Liver (tissue), 9 donors: ENCODE results near the gene GOSR2. TPM values are rescaled to one million over a fixed set of nuclear protein-coding genes. Genes with fewer than 3 reads are reported as not detected.

Source experiments
- DNase-seq: peaks from one replicate; pipeline ENCODE4 v3.0.0-alpha.2; 2017; ENCODE audit warnings: low spot score
- H3K27ac ChIP-seq, 2 donors: one replicate each; pipeline ENCODE4 v1.7.0; 2013; ENCODE audit warnings: inconsistent platforms in 2 of 2, low read length in 2 of 2, control low read depth in 1 of 2, low read depth in 1 of 2, mild to moderate bottlenecking in 1 of 2
- H3K27me3 ChIP-seq, 4 donors: one replicate each; pipeline versions ENCODE4 v1.6.1 to v1.7.0; 2013; ENCODE audit warnings: low read length in 3 of 4, inconsistent platforms in 1 of 4, mild to moderate bottlenecking in 1 of 4, moderate library complexity in 1 of 4; ENCODE audit not compliant: control insufficient read depth in 4 of 4, insufficient read depth in 4 of 4
- H3K36me3 ChIP-seq, 4 donors: one replicate each; pipeline versions ENCODE4 v1.6.1 to v1.7.0; 2013; ENCODE audit warnings: low read length in 3 of 4, mild to moderate bottlenecking in 3 of 4, low read depth in 1 of 4, moderate library complexity in 1 of 4; ENCODE audit not compliant: control insufficient read depth in 4 of 4, insufficient read depth in 3 of 4
- H3K4me1 ChIP-seq, 4 donors: one replicate each; pipeline versions ENCODE4 v1.6.1 to v1.7.0; 2013; ENCODE audit warnings: low read length in 3 of 4, mild to moderate bottlenecking in 3 of 4, moderate library complexity in 1 of 4; ENCODE audit not compliant: control insufficient read depth in 4 of 4, insufficient read depth in 4 of 4
- H3K4me3 ChIP-seq, 3 donors: one replicate each; pipeline versions ENCODE4 v1.6.1 to v1.7.0; 2013; ENCODE audit warnings: low read length in 3 of 3, control low read depth in 1 of 3, low read depth in 1 of 3, mild to moderate bottlenecking in 1 of 3
- H3K9ac ChIP-seq, 2 donors: one replicate each; pipeline ENCODE4 v1.7.0; 2013; ENCODE audit warnings: low read length in 2 of 2, mild to moderate bottlenecking in 2 of 2, moderate library complexity in 2 of 2, control low read depth in 1 of 2, low read depth in 1 of 2
- H3K9me3 ChIP-seq, 4 donors: one replicate each; pipeline versions ENCODE4 v1.6.1 to v1.7.0; 2013; ENCODE audit warnings: low read length in 3 of 4; ENCODE audit not compliant: control insufficient read depth in 4 of 4
- EGR1 ChIP-seq, 2 donors: IDR thresholded peaks; 2 replicates each; pipeline ENCODE4 v1.6.1; 2016 to 2018; ENCODE audit warnings: antibody characterized with exemption in 2 of 2, low read depth in 2 of 2
- FOXA1 ChIP-seq: IDR thresholded peaks from 2 replicates; pipeline ENCODE4 v1.6.1; 2016; ENCODE audit warnings: antibody characterized with exemption
- FOXA2 ChIP-seq: IDR thresholded peaks from 2 replicates; pipeline ENCODE4 v1.6.1; 2016; ENCODE audit warnings: antibody characterized with exemption
- GABPA ChIP-seq, 2 donors: IDR thresholded peaks in 1 of 2; conservative IDR thresholded peaks in 1 of 2; 2 replicates each; pipeline ENCODE4 v1.6.1; 2016; ENCODE audit warnings: antibody characterized with exemption in 2 of 2, mild to moderate bottlenecking in 1 of 2, moderate library complexity in 1 of 2
- HNF4A ChIP-seq, 2 donors: conservative IDR thresholded peaks; 2 replicates each; pipeline ENCODE4 v1.6.1; 2016; ENCODE audit warnings: antibody characterized with exemption in 2 of 2, mild to moderate bottlenecking in 2 of 2
- HNF4G ChIP-seq: IDR thresholded peaks from 2 replicates; pipeline ENCODE4 v1.6.1; 2016; ENCODE audit warnings: antibody characterized with exemption
- NR2F2 ChIP-seq: IDR thresholded peaks from 2 replicates; pipeline ENCODE4 v1.6.1; 2016; ENCODE audit warnings: antibody characterized with exemption
- RAD21 ChIP-seq, 2 donors: IDR thresholded peaks; 2 replicates each; pipeline ENCODE4 v1.6.1; 2016; ENCODE audit warnings: antibody characterized with exemption in 2 of 2, mild to moderate bottlenecking in 2 of 2
- RXRA ChIP-seq, 2 donors: IDR thresholded peaks; 2 replicates each; pipeline ENCODE4 v1.6.1; 2017 to 2018; ENCODE audit warnings: antibody characterized with exemption in 2 of 2, mild to moderate bottlenecking in 1 of 2
- SP1 ChIP-seq: IDR thresholded peaks from 2 replicates; pipeline ENCODE4 v1.6.1; 2018; ENCODE audit warnings: antibody characterized with exemption, mild to moderate bottlenecking
- TAF1 ChIP-seq: conservative IDR thresholded peaks from 2 replicates; pipeline ENCODE4 v1.6.1; 2016; ENCODE audit warnings: antibody characterized with exemption, mild to moderate bottlenecking
- YY1 ChIP-seq: IDR thresholded peaks from 2 replicates; pipeline ENCODE4 v1.6.1; 2016; ENCODE audit warnings: antibody characterized with exemption, mild to moderate bottlenecking
- WGBS: extraction: QIAGEN DNeasy Blood & Tissue Kit; methylation state at CpG from one replicate; pipeline ENCODE4 v1.1.7; 2013; 5-methylcytosine and 5-hydroxymethylcytosine counted together
- polyA plus RNA-seq, 2 donors: library from polyadenylated mRNA; stranded (reverse) in 1 of 2; unstranded in 1 of 2; fragments of 200-250 nt in 1 of 2; fragments of >200 nt in 1 of 2; fragmentation: Nextera tagmentation in 1 of 2; extraction: Ambion mirVana in 1 of 2; gene quantifications; one replicate each; pipeline versions ENCODE4 v1.2.1 to v1.2.3, GENCODE V29; 2013 to 2015
- total RNA-seq, 2 donors: library from RNA; depleted of rRNA; stranded (reverse); fragments of >200 nt; gene quantifications; one replicate each; pipeline ENCODE4 v1.2.3, GENCODE V29; 2014
- TF ChIP-seq, protein P1 (sequence below): IDR thresholded peaks from 2 replicates; pipeline ENCODE4 v1.6.1; 2016; ENCODE audit warnings: antibody characterized with exemption
- TF ChIP-seq, protein P2 (sequence below): IDR thresholded peaks from 2 replicates; pipeline ENCODE4 v1.6.1; 2016; ENCODE audit warnings: antibody characterized with exemption
- TF ChIP-seq, protein P3 (sequence below): IDR thresholded peaks from 2 replicates; pipeline ENCODE4 v1.6.1; 2016; ENCODE audit warnings: antibody characterized with exemption, mild to moderate bottlenecking
- TF ChIP-seq, protein P4 (sequence below): IDR thresholded peaks from 2 replicates; pipeline ENCODE4 v1.6.1; 2016; ENCODE audit warnings: antibody characterized with exemption
- TF ChIP-seq, protein P5 (sequence below): fragments of 150-350 bp; IDR thresholded peaks from 2 replicates; pipeline ENCODE4 v1.5.1; 2017; ENCODE audit warnings: improper control_type of control experiment, low read depth, low read length; ENCODE audit not compliant: missing input control
- donor health status: healthy.
- donor health status: healthy.
- donor health status: healthy.
- donor health status: healthy.
- donor health status: healthy.

The GOSR2 gene
- total RNA-seq: 10 to 100 TPM; 19.9 to 43.8 TPM
- 10 to 100 TPM; 20.6 to 21.4 TPM for polyA plus RNA-seq

DNA sequence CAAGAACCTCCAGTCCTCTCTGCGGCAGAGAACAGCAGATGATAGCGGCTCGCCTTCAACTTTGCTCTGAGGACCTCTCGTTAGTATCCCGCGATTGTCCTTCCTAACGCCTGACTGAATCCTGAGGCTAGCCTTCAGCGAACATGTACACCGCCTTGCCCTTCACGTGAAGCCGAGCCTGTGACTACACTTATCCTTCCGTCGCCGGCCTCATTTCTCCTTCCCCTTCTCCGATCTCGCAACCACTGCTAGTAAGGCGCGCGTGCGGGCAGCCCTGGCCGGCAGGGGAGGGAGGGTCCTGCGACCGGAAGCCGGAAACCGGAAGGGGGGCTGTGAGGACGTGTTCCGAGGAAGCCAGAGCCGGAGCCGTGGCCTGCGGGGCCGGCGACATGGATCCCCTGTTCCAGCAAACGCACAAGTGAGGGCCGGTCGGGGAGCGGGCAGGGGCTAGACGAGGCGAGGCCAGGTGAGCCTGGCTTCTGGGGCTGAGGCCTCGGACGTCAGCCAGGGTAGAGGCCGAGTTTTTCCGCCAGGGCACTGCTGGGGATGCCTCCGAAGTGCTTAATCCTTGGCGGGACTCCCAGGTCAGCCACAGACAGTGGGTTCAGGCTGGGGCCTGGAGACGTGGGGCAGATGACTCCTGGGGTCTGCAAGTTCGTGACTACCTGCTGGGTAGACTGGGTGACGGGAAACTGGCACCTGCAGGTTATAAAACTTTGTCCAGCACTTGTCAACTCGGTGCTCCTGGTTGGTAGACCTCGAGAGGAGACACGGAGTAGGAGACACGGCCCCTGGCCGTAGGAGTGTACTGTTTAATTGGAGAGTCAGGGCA is at the start of gene GOSR2:
TSS of gene GOSR2 (plus strand) at position 357 of the 832 bp plus-strand sequence. CDS start at position 390, 33 bp downstream.
- Histone ChIP-seq H3K4me1 (peaks cover 16 to 31% (median 24%) of the 10 kb centered on the region in 4 donors), H3K36me3 (no peaks in the 10 kb centered on the region), H3K27ac (peak within 1 kb of the TSS; percentile 89 to 92), H3K4me3 (peak within 1 kb of the TSS; percentile 95 to 100 (median 97)), H3K9me3 (no peaks in the 10 kb centered on the region), H3K27me3 (no peaks in the 10 kb centered on the region), H3K9ac (peak within 1 kb of the TSS; percentile 91 to 99)
- under 1% methylated on average over 52 of the region's 52 CpGs for WGBS
- peak; percentile 95 for DNase-seq
- TF ChIP-seq, protein P1, sequence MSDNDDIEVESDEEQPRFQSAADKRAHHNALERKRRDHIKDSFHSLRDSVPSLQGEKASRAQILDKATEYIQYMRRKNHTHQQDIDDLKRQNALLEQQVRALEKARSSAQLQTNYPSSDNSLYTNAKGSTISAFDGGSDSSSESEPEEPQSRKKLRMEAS: peak; percentile 41
- TF ChIP-seq RAD21 (IDR thresholded peaks at IDR 0.05): peak; percentile 3 to 42
- peak; percentile 41 for TF ChIP-seq TAF1
- TF ChIP-seq HNF4G: no peak
- TF ChIP-seq, protein P2, sequence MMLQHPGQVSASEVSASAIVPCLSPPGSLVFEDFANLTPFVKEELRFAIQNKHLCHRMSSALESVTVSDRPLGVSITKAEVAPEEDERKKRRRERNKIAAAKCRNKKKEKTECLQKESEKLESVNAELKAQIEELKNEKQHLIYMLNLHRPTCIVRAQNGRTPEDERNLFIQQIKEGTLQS: no peak
- peak; percentile 71 for TF ChIP-seq SP1
- TF ChIP-seq, protein P3, sequence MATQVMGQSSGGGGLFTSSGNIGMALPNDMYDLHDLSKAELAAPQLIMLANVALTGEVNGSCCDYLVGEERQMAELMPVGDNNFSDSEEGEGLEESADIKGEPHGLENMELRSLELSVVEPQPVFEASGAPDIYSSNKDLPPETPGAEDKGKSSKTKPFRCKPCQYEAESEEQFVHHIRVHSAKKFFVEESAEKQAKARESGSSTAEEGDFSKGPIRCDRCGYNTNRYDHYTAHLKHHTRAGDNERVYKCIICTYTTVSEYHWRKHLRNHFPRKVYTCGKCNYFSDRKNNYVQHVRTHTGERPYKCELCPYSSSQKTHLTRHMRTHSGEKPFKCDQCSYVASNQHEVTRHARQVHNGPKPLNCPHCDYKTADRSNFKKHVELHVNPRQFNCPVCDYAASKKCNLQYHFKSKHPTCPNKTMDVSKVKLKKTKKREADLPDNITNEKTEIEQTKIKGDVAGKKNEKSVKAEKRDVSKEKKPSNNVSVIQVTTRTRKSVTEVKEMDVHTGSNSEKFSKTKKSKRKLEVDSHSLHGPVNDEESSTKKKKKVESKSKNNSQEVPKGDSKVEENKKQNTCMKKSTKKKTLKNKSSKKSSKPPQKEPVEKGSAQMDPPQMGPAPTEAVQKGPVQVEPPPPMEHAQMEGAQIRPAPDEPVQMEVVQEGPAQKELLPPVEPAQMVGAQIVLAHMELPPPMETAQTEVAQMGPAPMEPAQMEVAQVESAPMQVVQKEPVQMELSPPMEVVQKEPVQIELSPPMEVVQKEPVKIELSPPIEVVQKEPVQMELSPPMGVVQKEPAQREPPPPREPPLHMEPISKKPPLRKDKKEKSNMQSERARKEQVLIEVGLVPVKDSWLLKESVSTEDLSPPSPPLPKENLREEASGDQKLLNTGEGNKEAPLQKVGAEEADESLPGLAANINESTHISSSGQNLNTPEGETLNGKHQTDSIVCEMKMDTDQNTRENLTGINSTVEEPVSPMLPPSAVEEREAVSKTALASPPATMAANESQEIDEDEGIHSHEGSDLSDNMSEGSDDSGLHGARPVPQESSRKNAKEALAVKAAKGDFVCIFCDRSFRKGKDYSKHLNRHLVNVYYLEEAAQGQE: peak; percentile 65
- peak; percentile 13 for TF ChIP-seq NR2F2
- TF ChIP-seq RXRA (IDR thresholded peaks at IDR 0.05): peak; percentile 33 to 50
- peak; percentile 59 for TF ChIP-seq YY1
- peak; percentile 94 to 99 for TF ChIP-seq GABPA (IDR thresholded peaks at IDR 0.05 in 1 of 2, conservative IDR thresholded peaks at IDR 0.05 in 1 of 2)
- peak; percentile 14 to 24 for TF ChIP-seq HNF4A (conservative IDR thresholded peaks at IDR 0.05)
- no peak for TF ChIP-seq FOXA1
- peak in 1 of 2 donors; percentile 10 for TF ChIP-seq EGR1 (IDR thresholded peaks at IDR 0.05; ENCODE audit: low read depth in 2 of 2)
- TF ChIP-seq, protein P4, sequence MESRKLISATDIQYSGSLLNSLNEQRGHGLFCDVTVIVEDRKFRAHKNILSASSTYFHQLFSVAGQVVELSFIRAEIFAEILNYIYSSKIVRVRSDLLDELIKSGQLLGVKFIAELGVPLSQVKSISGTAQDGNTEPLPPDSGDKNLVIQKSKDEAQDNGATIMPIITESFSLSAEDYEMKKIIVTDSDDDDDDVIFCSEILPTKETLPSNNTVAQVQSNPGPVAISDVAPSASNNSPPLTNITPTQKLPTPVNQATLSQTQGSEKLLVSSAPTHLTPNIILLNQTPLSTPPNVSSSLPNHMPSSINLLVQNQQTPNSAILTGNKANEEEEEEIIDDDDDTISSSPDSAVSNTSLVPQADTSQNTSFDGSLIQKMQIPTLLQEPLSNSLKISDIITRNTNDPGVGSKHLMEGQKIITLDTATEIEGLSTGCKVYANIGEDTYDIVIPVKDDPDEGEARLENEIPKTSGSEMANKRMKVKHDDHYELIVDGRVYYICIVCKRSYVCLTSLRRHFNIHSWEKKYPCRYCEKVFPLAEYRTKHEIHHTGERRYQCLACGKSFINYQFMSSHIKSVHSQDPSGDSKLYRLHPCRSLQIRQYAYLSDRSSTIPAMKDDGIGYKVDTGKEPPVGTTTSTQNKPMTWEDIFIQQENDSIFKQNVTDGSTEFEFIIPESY: peak; percentile 47

DNA sequence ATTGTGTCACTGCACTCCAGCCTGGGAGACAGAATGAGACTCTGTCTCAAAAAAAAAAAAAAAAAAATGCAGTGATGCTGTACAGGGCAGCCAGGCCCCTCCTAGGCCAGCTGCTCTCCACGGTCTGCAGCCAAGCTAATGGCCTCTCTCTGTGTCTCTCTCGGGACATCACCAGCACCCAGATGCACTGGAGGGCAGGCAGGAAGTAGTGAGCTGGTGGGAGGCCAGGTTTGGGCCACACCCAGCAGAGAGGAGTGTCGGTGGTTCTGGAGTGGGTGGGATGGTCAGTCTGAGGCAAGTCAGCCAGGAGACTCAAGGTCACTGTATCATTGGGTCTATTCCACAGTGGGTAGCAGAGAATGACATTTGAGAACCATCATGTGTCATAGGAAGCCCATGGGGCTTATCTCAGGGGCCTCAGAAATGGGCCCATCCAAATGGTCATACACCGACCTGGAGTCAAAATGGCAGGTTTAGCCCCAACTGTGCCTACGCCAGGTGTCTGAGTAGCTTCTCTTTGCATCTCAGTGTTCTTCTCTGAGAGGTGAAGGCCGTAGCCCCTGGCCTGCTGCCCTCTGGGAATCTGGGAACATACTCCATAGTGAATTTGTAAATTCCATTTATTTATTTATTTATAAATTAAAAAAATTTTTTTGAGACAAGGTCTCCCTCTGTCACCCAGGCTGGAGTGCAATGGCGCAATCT is 48.9 kb upstream of the GOSR2 start:
- H3K27me3 ChIP-seq: no peaks in the 10 kb centered on the region
- WGBS: 87% methylated on average over 7 of the region's 7 CpGs
- DNase-seq: no peak
- H3K27ac ChIP-seq: no peak overlapping the region
- peaks cover 2 to 21% (median 13%) of the 10 kb centered on the region in 4 donors for H3K4me1 ChIP-seq
- no peaks in the 10 kb centered on the region for H3K36me3 ChIP-seq
- no peak overlapping the region for H3K9ac ChIP-seq
- no peak overlapping the region for H3K4me3 ChIP-seq
- H3K9me3 ChIP-seq: no peaks in the 10 kb centered on the region
- TF ChIP-seq FOXA1 (no peak), SP1 (no peak), FOXA2 (no peak), NR2F2 (no peak)
- TF ChIP-seq, protein P5, sequence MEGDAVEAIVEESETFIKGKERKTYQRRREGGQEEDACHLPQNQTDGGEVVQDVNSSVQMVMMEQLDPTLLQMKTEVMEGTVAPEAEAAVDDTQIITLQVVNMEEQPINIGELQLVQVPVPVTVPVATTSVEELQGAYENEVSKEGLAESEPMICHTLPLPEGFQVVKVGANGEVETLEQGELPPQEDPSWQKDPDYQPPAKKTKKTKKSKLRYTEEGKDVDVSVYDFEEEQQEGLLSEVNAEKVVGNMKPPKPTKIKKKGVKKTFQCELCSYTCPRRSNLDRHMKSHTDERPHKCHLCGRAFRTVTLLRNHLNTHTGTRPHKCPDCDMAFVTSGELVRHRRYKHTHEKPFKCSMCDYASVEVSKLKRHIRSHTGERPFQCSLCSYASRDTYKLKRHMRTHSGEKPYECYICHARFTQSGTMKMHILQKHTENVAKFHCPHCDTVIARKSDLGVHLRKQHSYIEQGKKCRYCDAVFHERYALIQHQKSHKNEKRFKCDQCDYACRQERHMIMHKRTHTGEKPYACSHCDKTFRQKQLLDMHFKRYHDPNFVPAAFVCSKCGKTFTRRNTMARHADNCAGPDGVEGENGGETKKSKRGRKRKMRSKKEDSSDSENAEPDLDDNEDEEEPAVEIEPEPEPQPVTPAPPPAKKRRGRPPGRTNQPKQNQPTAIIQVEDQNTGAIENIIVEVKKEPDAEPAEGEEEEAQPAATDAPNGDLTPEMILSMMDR: no peak
- TF ChIP-seq, protein P3: no peak
